SK-N-SH treated with all-trans-retinoic acid at 6 μM for 48 hours (cell line): ENCODE data around the gene MTCH1.
"Not testable (repeated sequence)": the region's sequence is repeated elsewhere in the genome, so short reads cannot be mapped to it uniquely, and the experiment has no call there.

ENCODE experiments used
- ATAC-seq: fragments of 200-7000 bp; cut with Tn5 transposase; 3 replicates; pipeline ENCODE4 v1.9.1; 2020; ENCODE audit warnings: mild to moderate bottlenecking, moderate library complexity
- BACH2 ChIP-seq: fragments of 250-450 bp; sonication (Bioruptor Pico); IDR thresholded peaks from 2 replicates; pipeline ENCODE4 v1.9.0; 2021; ENCODE audit warnings: mild to moderate bottlenecking, borderline replicate concordance
- CREB5 ChIP-seq: fragments of 250-450 bp; sonication (Bioruptor Pico); IDR thresholded peaks from 2 replicates; pipeline ENCODE4 v1.5.1; 2020; ENCODE audit warnings: low read depth, mild to moderate bottlenecking, moderate library complexity
- CSDC2 ChIP-seq: fragments of 250-450 bp; sonication (Bioruptor Pico); IDR thresholded peaks from 2 replicates; pipeline ENCODE4 v1.5.0; 2020; ENCODE audit warnings: mild to moderate bottlenecking, moderate library complexity
- CSRNP3 ChIP-seq: fragments of 250-450 bp; sonication (Bioruptor Pico); IDR thresholded peaks from 2 replicates; pipeline ENCODE4 v1.5.1; 2021; ENCODE audit warnings: mild to moderate bottlenecking, moderate library complexity
- ESRRG ChIP-seq: fragments of 250-450 bp; sonication (Bioruptor Pico); IDR thresholded peaks from 2 replicates; pipeline ENCODE4 v1.6.1; 2021; ENCODE audit warnings: mild to moderate bottlenecking
- GLIS3 ChIP-seq: fragments of 250-450 bp; sonication (Bioruptor Pico); IDR thresholded peaks from 2 replicates; pipeline ENCODE4 v1.5.0; 2020; ENCODE audit warnings: mild to moderate bottlenecking, moderate library complexity
- ISL1 ChIP-seq: fragments of 250-450 bp; sonication (Bioruptor Pico); IDR thresholded peaks from 2 replicates; pipeline ENCODE4 v2.1.2; 2022; ENCODE audit warnings: mild to moderate bottlenecking, moderate library complexity
- OSR1 ChIP-seq: fragments of 250-450 bp; sonication (Bioruptor Pico); IDR thresholded peaks from 2 replicates; pipeline ENCODE4 v1.8.0; 2022; ENCODE audit warnings: moderate library complexity, mild to moderate bottlenecking, inconsistent platforms
- POU6F1 ChIP-seq: fragments of 250-450 bp; sonication (Bioruptor Pico); IDR thresholded peaks from 2 replicates; pipeline ENCODE4 v1.8.0; 2021; ENCODE audit warnings: low read depth, mild to moderate bottlenecking, moderate library complexity, borderline replicate concordance
- PPARA ChIP-seq: fragments of 250-450 bp; sonication (Bioruptor Pico); IDR thresholded peaks from 2 replicates; pipeline ENCODE4 v1.5.0; 2020; ENCODE audit warnings: mild to moderate bottlenecking, borderline replicate concordance
- RARB ChIP-seq: fragments of 250-450 bp; sonication (Bioruptor Pico); IDR thresholded peaks from 2 replicates; pipeline ENCODE4 v1.8.0; 2021; ENCODE audit warnings: mild to moderate bottlenecking, moderate library complexity
- SNAI2 ChIP-seq: fragments of 250-450 bp; sonication (Bioruptor Pico); IDR thresholded peaks from 2 replicates; pipeline ENCODE4 v1.5.0; 2020; ENCODE audit warnings: mild to moderate bottlenecking, moderate library complexity
- TCF4 ChIP-seq: fragments of 250-450 bp; sonication (Bioruptor Pico); IDR thresholded peaks from 2 replicates; pipeline ENCODE4 v1.8.0; 2021; ENCODE audit warnings: mild to moderate bottlenecking, moderate library complexity, borderline replicate concordance
- TOX ChIP-seq: fragments of 250-450 bp; sonication (Bioruptor Pico); IDR thresholded peaks from 2 replicates; pipeline ENCODE4 v1.8.0; 2021; ENCODE audit warnings: mild to moderate bottlenecking, moderate library complexity, borderline replicate concordance
- ZC3H10 ChIP-seq: fragments of 250-450 bp; sonication (Bioruptor Pico); IDR thresholded peaks from 2 replicates; pipeline ENCODE4 v1.5.1; 2021; ENCODE audit warnings: mild to moderate bottlenecking, moderate library complexity
- ZFP30 ChIP-seq: fragments of 450-650 bp; formaldehyde crosslinking; IDR thresholded peaks from 2 replicates; pipeline ENCODE4 v1.5.0; 2022; ENCODE audit warnings: mild to moderate bottlenecking, moderate library complexity
- ZNF565 ChIP-seq: fragments of 450-650 bp; formaldehyde crosslinking; conservative IDR thresholded peaks from 2 replicates; pipeline ENCODE4 v1.5.0; 2020; ENCODE audit warnings: low read depth, mild to moderate bottlenecking, moderate library complexity
- ZNF70 ChIP-seq: fragments of 450-650 bp; formaldehyde crosslinking; IDR thresholded peaks from 2 replicates; pipeline ENCODE4 v1.5.0; 2020; ENCODE audit warnings: mild to moderate bottlenecking, moderate library complexity
- ZNF8 ChIP-seq: fragments of 450-650 bp; formaldehyde crosslinking; IDR thresholded peaks from 2 replicates; pipeline ENCODE4 v1.5.0; 2020; ENCODE audit warnings: mild to moderate bottlenecking, moderate library complexity
- TF ChIP-seq, protein P1 (sequence below): fragments of 250-450 bp; sonication (Bioruptor Pico); IDR thresholded peaks from 2 replicates; pipeline ENCODE4 v1.5.0; 2020; ENCODE audit warnings: mild to moderate bottlenecking, moderate library complexity

Gene MTCH1

DNA sequence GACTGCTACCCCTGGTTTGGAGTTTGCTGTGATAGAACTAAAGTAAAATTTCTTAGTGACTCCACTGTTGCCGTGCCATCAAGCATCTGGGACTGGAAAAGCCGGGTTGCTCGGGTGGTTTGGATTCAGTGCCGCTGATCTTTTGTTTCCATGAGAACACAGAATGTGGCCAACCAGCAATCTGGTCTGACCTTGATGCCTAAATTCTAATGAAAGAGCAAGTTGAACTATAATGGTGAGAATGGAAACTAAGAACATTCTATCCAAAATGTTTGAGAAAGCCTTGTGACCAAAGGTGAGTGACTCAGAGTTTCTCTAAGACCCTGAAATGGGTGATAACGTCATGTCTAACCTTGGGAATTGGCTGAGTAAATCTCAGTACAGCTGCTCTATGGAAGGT, 41.3 kb downstream of the MTCH1 start:
- ATAC-seq: no peak
- TF ChIP-seq ZNF565 (CRISPR knock-in tag): no peak
- TF ChIP-seq, protein P1, sequence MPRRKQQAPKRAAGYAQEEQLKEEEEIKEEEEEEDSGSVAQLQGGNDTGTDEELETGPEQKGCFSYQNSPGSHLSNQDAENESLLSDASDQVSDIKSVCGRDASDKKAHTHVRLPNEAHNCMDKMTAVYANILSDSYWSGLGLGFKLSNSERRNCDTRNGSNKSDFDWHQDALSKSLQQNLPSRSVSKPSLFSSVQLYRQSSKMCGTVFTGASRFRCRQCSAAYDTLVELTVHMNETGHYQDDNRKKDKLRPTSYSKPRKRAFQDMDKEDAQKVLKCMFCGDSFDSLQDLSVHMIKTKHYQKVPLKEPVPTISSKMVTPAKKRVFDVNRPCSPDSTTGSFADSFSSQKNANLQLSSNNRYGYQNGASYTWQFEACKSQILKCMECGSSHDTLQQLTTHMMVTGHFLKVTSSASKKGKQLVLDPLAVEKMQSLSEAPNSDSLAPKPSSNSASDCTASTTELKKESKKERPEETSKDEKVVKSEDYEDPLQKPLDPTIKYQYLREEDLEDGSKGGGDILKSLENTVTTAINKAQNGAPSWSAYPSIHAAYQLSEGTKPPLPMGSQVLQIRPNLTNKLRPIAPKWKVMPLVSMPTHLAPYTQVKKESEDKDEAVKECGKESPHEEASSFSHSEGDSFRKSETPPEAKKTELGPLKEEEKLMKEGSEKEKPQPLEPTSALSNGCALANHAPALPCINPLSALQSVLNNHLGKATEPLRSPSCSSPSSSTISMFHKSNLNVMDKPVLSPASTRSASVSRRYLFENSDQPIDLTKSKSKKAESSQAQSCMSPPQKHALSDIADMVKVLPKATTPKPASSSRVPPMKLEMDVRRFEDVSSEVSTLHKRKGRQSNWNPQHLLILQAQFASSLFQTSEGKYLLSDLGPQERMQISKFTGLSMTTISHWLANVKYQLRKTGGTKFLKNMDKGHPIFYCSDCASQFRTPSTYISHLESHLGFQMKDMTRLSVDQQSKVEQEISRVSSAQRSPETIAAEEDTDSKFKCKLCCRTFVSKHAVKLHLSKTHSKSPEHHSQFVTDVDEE (CRISPR knock-in tag): no peak
- no peak for TF ChIP-seq ZNF70 (CRISPR knock-in tag)
- no peak for TF ChIP-seq GLIS3 (CRISPR knock-in tag)
- no peak for TF ChIP-seq CSDC2 (CRISPR knock-in tag)
- no peak for TF ChIP-seq ESRRG (CRISPR knock-in tag)
- TF ChIP-seq CREB5 (CRISPR knock-in tag): no peak
- TF ChIP-seq PPARA (CRISPR knock-in tag): no peak
- no peak for TF ChIP-seq OSR1
- TF ChIP-seq, all 23 proteins: peak for 0

DNA sequence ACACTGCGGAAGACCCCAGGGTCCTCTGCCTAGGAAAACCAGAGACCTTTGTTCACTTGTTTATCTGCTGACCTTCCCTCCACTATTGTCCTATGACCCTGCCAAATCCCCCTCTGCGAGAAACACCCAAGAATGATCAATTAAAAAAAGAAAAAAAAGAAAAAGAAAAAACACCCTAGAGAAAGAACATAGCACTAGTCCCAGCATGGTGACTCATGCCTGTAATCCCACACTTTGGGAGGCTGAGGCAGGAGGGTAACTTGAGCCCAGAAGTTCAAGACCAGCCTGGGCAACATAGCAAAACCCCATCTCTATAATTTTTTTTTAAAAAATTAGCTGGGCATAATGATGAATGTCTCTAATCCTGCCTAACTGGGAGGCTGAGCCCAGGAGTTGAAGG, 43.7 kb downstream of the MTCH1 start:
- not testable (repeated sequence) for ATAC-seq

DNA sequence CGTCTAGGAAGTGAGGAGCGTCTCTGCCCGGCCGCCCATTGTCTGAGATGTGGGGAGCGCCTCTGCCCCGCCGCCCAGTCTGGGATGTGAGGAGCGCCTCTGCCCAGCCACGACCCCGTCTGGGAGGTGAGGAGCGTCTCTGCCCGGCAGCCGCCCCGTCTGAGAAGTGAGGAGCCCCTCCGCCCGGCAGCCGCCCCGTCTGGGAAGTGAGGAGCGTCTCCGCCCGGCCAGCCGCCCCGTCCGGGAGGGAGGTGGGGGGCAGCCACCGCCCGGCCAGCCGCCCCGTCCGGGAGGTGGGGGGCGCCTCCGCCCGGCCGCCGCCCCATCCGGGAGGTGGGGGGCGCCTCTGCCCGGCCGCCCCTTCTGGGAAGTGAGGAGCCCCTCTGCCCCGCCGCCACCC, 44.4 kb downstream of the MTCH1 start:
- not testable (repeated sequence) for ATAC-seq

DNA sequence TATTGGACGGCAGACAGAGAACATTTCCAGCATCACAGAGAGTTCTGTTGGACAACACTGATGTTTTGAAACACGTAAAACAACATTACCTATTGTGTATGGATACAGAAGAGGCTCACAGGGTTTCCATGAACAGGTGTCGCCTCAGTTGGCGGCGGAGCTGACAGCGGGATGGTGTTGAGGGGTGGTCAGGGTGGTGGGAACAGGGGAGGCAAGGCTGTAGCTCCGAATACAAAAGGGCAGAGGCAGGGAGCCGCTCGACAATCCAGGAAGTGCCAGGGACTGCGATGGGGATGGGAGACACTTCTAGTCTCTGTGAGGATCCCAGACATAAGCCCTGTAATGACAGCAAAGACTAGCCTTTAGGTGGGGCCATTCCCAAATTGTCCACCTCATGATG, 46.0 kb downstream of the MTCH1 start:
- ATAC-seq: no peak
- no peak for TF ChIP-seq POU6F1 (CRISPR knock-in tag)
- TF ChIP-seq ZNF70 (CRISPR knock-in tag): no peak
- no peak for TF ChIP-seq PPARA (CRISPR knock-in tag)
- TF ChIP-seq OSR1: no peak
- TF ChIP-seq TCF4 (CRISPR knock-in tag): no peak
- no peak for TF ChIP-seq RARB (CRISPR knock-in tag)
- no peak for TF ChIP-seq ZNF565 (CRISPR knock-in tag)
- no peak for TF ChIP-seq CSDC2 (CRISPR knock-in tag)
- no peak for TF ChIP-seq ISL1 (CRISPR knock-in tag)
- TF ChIP-seq SNAI2: no peak
- no peak for TF ChIP-seq ZC3H10 (CRISPR knock-in tag)
- TF ChIP-seq CREB5 (CRISPR knock-in tag): no peak
- TF ChIP-seq ESRRG (CRISPR knock-in tag): no peak
- TF ChIP-seq, all 23 proteins: peak for 0

- not testable (repeated sequence) for ATAC-seq
Observed at GRCh38 chr6:36939005-36939404, 47.0 kb downstream of the MTCH1 start.

DNA sequence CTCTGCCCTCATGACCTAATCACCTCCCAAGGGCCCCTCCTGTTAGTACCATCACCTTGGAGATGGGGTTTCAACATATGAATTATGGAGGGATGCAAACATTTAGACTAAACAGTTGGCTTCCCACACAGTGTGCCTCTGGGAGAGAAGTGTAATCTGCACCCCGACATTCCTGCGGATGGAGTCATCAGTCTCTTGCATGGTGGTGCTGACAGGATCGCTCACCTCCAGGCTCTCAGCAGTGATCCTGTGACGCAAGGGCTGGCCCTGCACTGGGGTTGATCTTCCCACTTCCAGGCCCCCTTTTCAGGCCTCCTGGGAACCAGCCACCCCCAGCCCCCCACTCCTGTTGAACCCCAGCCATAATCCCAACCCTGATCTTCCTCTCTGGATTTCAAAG, 47.5 kb downstream of the MTCH1 start:
- peak; percentile 86 for ATAC-seq
- TF ChIP-seq ZFP30 (CRISPR knock-in tag): no peak
- TF ChIP-seq CREB5 (CRISPR knock-in tag): no peak
- TF ChIP-seq PPARA (CRISPR knock-in tag): no peak
- no peak for TF ChIP-seq SNAI2
- TF ChIP-seq ZNF70 (CRISPR knock-in tag): no peak
- TF ChIP-seq TOX (CRISPR knock-in tag): no peak
- TF ChIP-seq ZNF8 (CRISPR knock-in tag): no peak
- no peak for TF ChIP-seq CSRNP3 (CRISPR knock-in tag)
- no peak for TF ChIP-seq GLIS3 (CRISPR knock-in tag)
- TF ChIP-seq, protein P1 (CRISPR knock-in tag): no peak
- TF ChIP-seq BACH2 (CRISPR knock-in tag): no peak
- no peak for TF ChIP-seq OSR1
- TF ChIP-seq ZC3H10 (CRISPR knock-in tag): no peak
